Naive thymus-derived CD4-positive, alpha-beta T cell (primary cell): ENCODE data around the gene PPFIBP1. TPM values are rescaled to one million over a fixed set of nuclear protein-coding genes. Genes with fewer than 3 reads are reported as not detected.
"Not testable (repeated sequence)": the region's sequence is repeated elsewhere in the genome, so short reads cannot be mapped to it uniquely, and the experiment has no call there.

Source experiments
- ATAC-seq: fragments of 150-1000 bp; cut with Tn5 transposase; 2 replicates; pipeline ENCODE4 v1.10.0; 2021; ENCODE audit warnings: mild to moderate bottlenecking, moderate library complexity
- CTCF ChIA-PET: fragments of 350-600 bp; sonication (Branson Sonifier 250); formaldehyde crosslinking; loops from one replicate; lab custom pipeline; 2021; ENCODE audit warnings: antibody characterized with exemption; lab: Charles Lee
- POLR2A ChIA-PET: fragments of 350-600 bp; sonication (Branson Sonifier 250); formaldehyde crosslinking; loops from one replicate; lab custom pipeline; 2021; ENCODE audit warnings: antibody characterized with exemption, inconsistent platforms; lab: Charles Lee
- DNase-seq, 9 donors: peaks; one replicate each; pipeline versions ENCODE4 v3.0.0 to v3.0.0-alpha.2; 2020 to 2022; ENCODE audit warnings: mixed read lengths in 1 of 9
- H3K27ac ChIP-seq: one replicate; pipeline ENCODE4 v1.7.0; 2013; ENCODE audit warnings: mild to moderate bottlenecking, low read depth, low read length, moderate library complexity
- H3K27me3 ChIP-seq, 2 donors: one replicate each; pipeline ENCODE4 v1.7.0; 2013; ENCODE audit warnings: low read length in 2 of 2, mild to moderate bottlenecking in 2 of 2, moderate library complexity in 2 of 2; ENCODE audit not compliant: control insufficient read depth in 2 of 2, insufficient read depth in 2 of 2
- H3K36me3 ChIP-seq, 3 experiments: 1 replicate in 2 of 3; 2 replicates in 1 of 3; pipeline ENCODE4 v1.7.0; 2013; ENCODE audit warnings: low read length in 3 of 3, mild to moderate bottlenecking in 3 of 3, moderate library complexity in 1 of 3; ENCODE audit not compliant: insufficient read depth in 3 of 3, control insufficient read depth in 2 of 3
- H3K4me1 ChIP-seq, 2 donors: one replicate each; pipeline ENCODE4 v1.7.0; 2013; ENCODE audit warnings: low read length in 2 of 2, mild to moderate bottlenecking in 2 of 2, moderate library complexity in 1 of 2; ENCODE audit not compliant: control insufficient read depth in 2 of 2, insufficient read depth in 2 of 2
- H3K4me3 ChIP-seq: 2 replicates; pipeline ENCODE4 v1.7.0; 2013; ENCODE audit warnings: mild to moderate bottlenecking, low read length
- H3K9me3 ChIP-seq, 3 experiments: 1 replicate in 2 of 3; 2 replicates in 1 of 3; pipeline ENCODE4 v1.7.0; 2013; ENCODE audit warnings: low read length in 3 of 3; ENCODE audit not compliant: control insufficient read depth in 2 of 3
- H3K27ac Mint-ChIP-seq, 9 donors: one replicate each; pipeline ENCODE4 v1.8.0; 2020 to 2022; ENCODE audit warnings: mixed read lengths in 9 of 9, mild to moderate bottlenecking in 8 of 9, moderate library complexity in 5 of 9, inconsistent platforms in 2 of 9
- H3K27me3 Mint-ChIP-seq, 5 donors: one replicate each; pipeline ENCODE4 v1.8.0; 2021 to 2022; ENCODE audit warnings: mixed read lengths in 5 of 5, mild to moderate bottlenecking in 1 of 5
- H3K36me3 Mint-ChIP-seq, 5 donors: one replicate each; pipeline ENCODE4 v1.8.0; 2020 to 2022; ENCODE audit warnings: mixed read lengths in 5 of 5, mild to moderate bottlenecking in 3 of 5, inconsistent platforms in 1 of 5
- H3K4me1 Mint-ChIP-seq, 7 donors: one replicate each; pipeline ENCODE4 v1.8.0; 2020 to 2022; ENCODE audit warnings: mixed read lengths in 7 of 7, mild to moderate bottlenecking in 3 of 7, inconsistent platforms in 1 of 7
- H3K4me3 Mint-ChIP-seq, 10 donors: one replicate each; pipeline ENCODE4 v1.8.0; 2020 to 2022; ENCODE audit warnings: mild to moderate bottlenecking in 10 of 10, mixed read lengths in 10 of 10, moderate library complexity in 6 of 10, inconsistent platforms in 2 of 10
- H3K9me3 Mint-ChIP-seq, 11 donors: one replicate each; pipeline ENCODE4 v1.8.0; 2020 to 2022; ENCODE audit warnings: mixed read lengths in 11 of 11, mild to moderate bottlenecking in 4 of 11, inconsistent platforms in 1 of 11, moderate library complexity in 1 of 11
- intact Hi-C, 2 donors: fragments of 100-400 bp; cut with micrococcal nuclease; formaldehyde crosslinking; loops; one replicate each; pipeline ENCODE4 v1.15.1; 2023
- polyA plus RNA-seq, 2 donors: library from polyadenylated mRNA; unstranded; fragments of 300-500 nt; fragmentation: Illumina TruSeq; gene quantifications; one replicate each; pipeline ENCODE4 v1.2.3, GENCODE V29; 2021
- total RNA-seq, 6 experiments: library from RNA in 5 of 6; stranded (reverse) in 5 of 6; gene quantifications; 1 replicate in 5 of 6; 2 replicates in 1 of 6; pipeline ENCODE4 v1.2.3 and lab custom pipeline; 2021 to 2026

The PPFIBP1 gene
- total and polyA plus RNA-seq, 7 experiments from 2014 or later = 2.7 to 29.2 (median 5.3) TPM

- Mint-ChIP-seq H3K4me3 (no peak overlapping the region), H3K9me3 (no peaks in the 10 kb centered on the region), H3K27ac (no peak overlapping the region), H3K4me1 (peaks cover 0 to 22% (median 10%) of the 10 kb centered on the region in 7 donors), H3K27me3 (no peaks in the 10 kb centered on the region), H3K36me3 (peaks cover 0 to 5% (median 0%) of the 10 kb centered on the region in 5 donors)
- intact Hi-C loops = no loop called here
- POLR2A ChIA-PET = no interaction called here
- no peaks in the 10 kb centered on the region for H3K9me3 ChIP-seq
- H3K27ac ChIP-seq = no peak overlapping the region
- ATAC-seq (no peak), DNase-seq (no peak)
- H3K4me1 ChIP-seq = no peaks in the 10 kb centered on the region
- H3K27me3 ChIP-seq = no peaks in the 10 kb centered on the region
- H3K4me3 ChIP-seq = no peak overlapping the region
- CTCF ChIA-PET = no interaction called here
- H3K36me3 ChIP-seq = no peaks in the 10 kb centered on the region
Measured at GRCh38 chr12:27627123-27627852, 103.3 kb downstream of the PPFIBP1 start.

DNA sequence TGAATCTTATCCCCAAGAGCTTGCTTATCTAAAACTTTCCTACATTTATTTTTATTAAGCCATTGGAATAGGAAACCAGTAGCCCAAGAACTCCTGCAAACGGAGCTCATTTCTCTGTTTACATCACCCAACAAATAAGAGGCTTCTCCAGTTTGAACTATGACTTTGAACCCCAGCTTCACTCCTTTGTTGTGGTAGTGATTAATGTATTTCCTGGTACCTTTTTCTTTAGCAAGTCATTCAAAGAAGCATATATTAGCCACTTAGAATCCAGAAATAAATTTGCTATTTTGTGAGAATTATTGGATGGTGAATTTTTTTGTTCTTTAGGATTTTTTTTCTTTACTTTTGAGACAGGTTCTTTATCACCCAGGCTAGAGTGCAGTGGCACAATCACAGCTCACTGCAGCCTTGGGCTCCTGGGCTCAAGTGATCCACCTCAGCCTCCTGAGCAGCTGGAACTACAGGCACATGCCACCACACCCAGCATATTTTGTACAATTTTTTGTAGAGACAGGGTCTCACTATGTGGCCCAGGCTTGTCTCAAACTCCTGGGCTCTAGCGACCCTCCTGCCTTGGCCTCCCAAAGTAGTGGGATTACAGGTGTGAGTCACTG, 104.0 kb downstream of the PPFIBP1 start:
- CTCF ChIA-PET, H3K27me3 ChIP-seq, POLR2A ChIA-PET, H3K27me3 Mint-ChIP-seq, H3K4me3 Mint-ChIP-seq, ATAC-seq, H3K9me3 ChIP-seq, H3K4me1 ChIP-seq, H3K27ac ChIP-seq, intact Hi-C loops, H3K9me3 Mint-ChIP-seq, H3K36me3 ChIP-seq, H3K36me3 Mint-ChIP-seq, H3K4me3 ChIP-seq: not testable (repeated sequence)
- Mint-ChIP-seq H3K4me1 (peaks cover 0 to 22% (median 10%) of the 10 kb centered on the region in 7 donors), H3K27ac (peak overlapping the region in 1 of 9 donors; percentile 51)
- peak in 1 of 9 donors; percentile 3 for DNase-seq

DNA sequence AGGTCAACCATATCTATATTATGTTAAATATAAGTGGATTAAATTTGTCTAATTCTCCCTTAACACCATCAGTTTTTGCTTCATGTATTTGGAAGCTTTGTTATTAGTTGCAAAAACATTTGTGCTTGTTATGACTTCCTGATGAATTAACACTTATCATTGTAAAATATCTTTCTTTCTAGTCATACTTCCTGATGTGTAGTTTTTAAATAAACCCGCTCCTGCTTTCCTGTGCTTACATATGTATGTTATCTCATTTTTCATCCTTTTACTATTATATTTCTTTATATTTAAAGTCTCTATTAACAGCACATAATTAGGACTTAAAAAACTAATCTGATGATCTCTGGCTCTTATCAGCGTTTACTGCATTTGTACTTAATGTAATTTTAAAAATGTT, 106.2 kb downstream of the PPFIBP1 start:
- DNase-seq, CTCF ChIA-PET: not testable (repeated sequence)
- intact Hi-C loops = loop anchor here in 1 of 2 donors (10.0 kb wide), 1 partner anchor 105 kb away; the partner anchor contains the start of gene PPFIBP1

GRCh38 chr12:27631365-27631764, 107.4 kb downstream of the PPFIBP1 start:
- Histone ChIP-seq H3K4me3 (no peak overlapping the region), H3K9me3 (no peaks in the 10 kb centered on the region), H3K4me1 (no peaks in the 10 kb centered on the region), H3K36me3 (no peaks in the 10 kb centered on the region), H3K27me3 (no peaks in the 10 kb centered on the region), H3K27ac (no peak overlapping the region)
- ChIA-PET POLR2A (no interaction called here), CTCF (interaction anchor here (0.7 kb wide), 1 partner anchor 42 kb away, joined by 3 read pairs; no protein-coding TSS in a partner anchor)
- Mint-ChIP-seq H3K4me3 (no peak overlapping the region), H3K4me1 (peaks cover 0 to 17% (median 10%) of the 10 kb centered on the region in 7 donors), H3K27me3 (no peaks in the 10 kb centered on the region), H3K36me3 (peaks cover 0 to 13% (median 6%) of the 10 kb centered on the region in 5 donors), H3K27ac (peak overlapping the region in 1 of 9 donors; percentile 29), H3K9me3 (no peaks in the 10 kb centered on the region)
- DNase-seq = no peak
- no peak for ATAC-seq
- intact Hi-C loops = loop anchor here in 1 of 2 donors (10.0 kb wide), 1 partner anchor 107 kb away; the partner anchor contains the start of gene PPFIBP1

More for the DNA sequence above, 106.2 kb downstream of the PPFIBP1 start:
- ATAC-seq, H3K36me3 Mint-ChIP-seq, H3K4me3 Mint-ChIP-seq, H3K27ac ChIP-seq, H3K27me3 Mint-ChIP-seq, H3K36me3 ChIP-seq, H3K9me3 ChIP-seq, H3K4me3 ChIP-seq, H3K4me1 ChIP-seq, H3K9me3 Mint-ChIP-seq, POLR2A ChIA-PET, H3K27me3 ChIP-seq, H3K27ac Mint-ChIP-seq: not testable (repeated sequence)
- peaks cover 0 to 22% (median 10%) of the 10 kb centered on the region in 7 donors for H3K4me1 Mint-ChIP-seq

GRCh38 chr12:27631813-27632491, 107.9 kb downstream of the PPFIBP1 start:
- Histone ChIP-seq H3K4me1 (no peaks in the 10 kb centered on the region), H3K27ac (no peak overlapping the region), H3K9me3 (no peaks in the 10 kb centered on the region), H3K27me3 (no peaks in the 10 kb centered on the region), H3K36me3 (no peaks in the 10 kb centered on the region), H3K4me3 (no peak overlapping the region)
- Mint-ChIP-seq H3K27ac (no peak overlapping the region), H3K36me3 (peaks cover 0 to 15% (median 6%) of the 10 kb centered on the region in 5 donors), H3K4me1 (peaks cover 0 to 17% (median 10%) of the 10 kb centered on the region in 7 donors), H3K27me3 (no peaks in the 10 kb centered on the region), H3K4me3 (no peak overlapping the region), H3K9me3 (no peaks in the 10 kb centered on the region)
- ATAC-seq (no peak), DNase-seq (no peak)
- ChIA-PET CTCF (interaction anchor here (0.7 kb wide), 1 partner anchor 42 kb away, joined by 3 read pairs; no protein-coding TSS in a partner anchor), POLR2A (no interaction called here)
- intact Hi-C loops = loop anchor here in 1 of 2 donors (10.0 kb wide), 1 partner anchor 107 kb away; the partner anchor contains the start of gene PPFIBP1

DNA sequence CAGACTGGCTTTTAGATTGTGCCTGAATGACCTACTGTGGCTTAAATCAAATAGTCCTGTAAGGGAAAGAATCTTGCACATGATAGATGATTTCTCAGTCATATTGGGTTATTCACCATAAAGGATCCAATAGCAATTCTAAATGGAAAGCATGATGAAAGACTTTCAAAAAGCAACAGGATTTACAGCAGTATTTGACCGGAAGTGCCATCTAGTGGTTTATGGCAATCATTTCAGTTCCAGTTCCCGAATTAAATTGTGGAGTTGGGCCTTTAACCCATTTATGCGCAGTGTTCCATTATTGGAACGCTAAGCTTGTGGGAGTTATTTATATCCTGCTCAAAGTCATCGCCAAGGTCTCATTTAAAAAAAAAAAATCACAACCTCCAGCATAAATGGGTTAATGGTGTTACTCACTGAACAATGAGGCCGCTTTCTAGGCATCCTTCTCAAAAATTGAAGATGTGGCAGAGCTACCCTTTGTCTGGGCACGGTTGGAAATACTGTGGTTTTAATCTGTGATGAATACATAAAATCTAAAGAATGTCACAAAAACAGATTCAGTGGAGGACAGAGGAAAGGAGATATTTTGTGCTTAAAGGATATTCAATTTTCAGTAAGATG, 111.5 kb downstream of the PPFIBP1 start:
- POLR2A ChIA-PET = no interaction called here
- Histone ChIP-seq H3K4me3 (no peak overlapping the region), H3K36me3 (no peaks in the 10 kb centered on the region), H3K9me3 (no peaks in the 10 kb centered on the region), H3K27me3 (no peaks in the 10 kb centered on the region), H3K4me1 (no peaks in the 10 kb centered on the region), H3K27ac (no peak overlapping the region)
- no peak overlapping the region for H3K4me3 Mint-ChIP-seq
- no peak for ATAC-seq
- no peak overlapping the region for H3K27ac Mint-ChIP-seq
- H3K27me3 Mint-ChIP-seq = no peaks in the 10 kb centered on the region
- peaks cover 0 to 7% (median 0%) of the 10 kb centered on the region in 7 donors for H3K4me1 Mint-ChIP-seq
- no peak for DNase-seq
- peaks cover 0 to 21% (median 6%) of the 10 kb centered on the region in 5 donors for H3K36me3 Mint-ChIP-seq
- H3K9me3 Mint-ChIP-seq = no peaks in the 10 kb centered on the region
- intact Hi-C loops = loop anchor here (1.0 to 10.0 kb wide), 5 partner anchors 67 to 211 kb away; partner anchors contain the start of gene PPFIBP1 (in 2 of the 2)
- CTCF ChIA-PET = interaction anchor here (0.7 to 2.1 kb wide), 3 partner anchors 61 to 214 kb away, joined by 3 to 6 read pairs (median 5); no protein-coding TSS in a partner anchor
